GM21717 (cell line): ENCODE data around the gene ENOX2.

ENCODE experiments used
- ATAC-seq: cut with Tn5 transposase; IDR thresholded peaks from one replicate; pipeline ENCODE4 v1.9.1; 2021; ENCODE audit warnings: mild to moderate bottlenecking, moderate library complexity; ENCODE audit not compliant: unreplicated experiment

ENOX2 gene

GRCh38 chrX:130652824-130653578 lies 250.0 kb downstream of the ENOX2 start:
- no peak for ATAC-seq

DNA sequence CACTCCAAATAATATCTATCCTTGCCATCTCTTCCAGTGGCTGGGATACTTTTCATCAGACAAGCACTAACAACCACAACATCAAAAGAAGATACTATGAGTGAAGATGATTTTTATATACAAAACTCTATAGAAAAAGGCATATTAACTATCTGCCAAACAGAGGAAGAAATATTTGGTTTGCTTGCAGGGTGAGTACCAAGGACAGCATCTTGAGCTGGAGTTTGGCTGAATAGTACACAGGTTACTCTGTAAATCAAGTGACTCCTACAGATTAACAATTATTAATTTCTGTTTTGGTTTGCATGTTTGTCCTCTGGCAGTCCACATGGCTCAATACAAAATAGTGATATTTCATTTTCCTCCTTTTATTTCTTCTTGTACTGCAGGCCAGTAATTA lies 253.3 kb downstream of the ENOX2 start:
- ATAC-seq = no peak

- no peak for ATAC-seq
Measured at GRCh38 chrX:130647468-130647867, 255.5 kb downstream of the ENOX2 start.

GRCh38 chrX:130645955-130646583 lies 256.9 kb downstream of the ENOX2 start:
- no peak for ATAC-seq

- ATAC-seq = no peak
Measured at GRCh38 chrX:130637591-130637990, 265.4 kb downstream of the ENOX2 start.

- no peak for ATAC-seq
Measured at GRCh38 chrX:130636277-130636676, 266.7 kb downstream of the ENOX2 start.

DNA sequence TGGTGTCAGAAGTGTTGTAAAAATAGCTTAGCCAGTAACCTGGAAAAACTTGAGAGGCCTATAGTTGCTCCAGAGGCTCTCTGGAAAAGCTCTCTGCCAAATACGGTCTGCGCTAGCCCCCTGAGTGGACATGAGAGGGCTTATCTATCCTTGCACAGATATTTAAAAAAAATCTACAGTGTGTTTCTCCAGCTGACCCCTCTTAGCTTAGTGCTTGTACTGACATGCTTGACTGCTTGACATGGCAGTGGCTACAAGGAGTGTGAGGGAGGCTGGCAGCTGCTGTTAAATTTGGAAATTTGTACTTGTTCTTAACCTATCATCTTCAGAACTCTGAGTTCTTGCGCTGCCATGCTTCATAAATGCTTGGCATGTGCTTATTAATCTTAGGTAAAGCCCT lies 272.0 kb downstream of the ENOX2 start:
- ATAC-seq = no peak

- ATAC-seq = no peak
Measured at GRCh38 chrX:130628516-130628915, 274.5 kb downstream of the ENOX2 start.

GRCh38 chrX:130626521-130626920 lies 276.5 kb downstream of the ENOX2 start:
- ATAC-seq = no peak

DNA sequence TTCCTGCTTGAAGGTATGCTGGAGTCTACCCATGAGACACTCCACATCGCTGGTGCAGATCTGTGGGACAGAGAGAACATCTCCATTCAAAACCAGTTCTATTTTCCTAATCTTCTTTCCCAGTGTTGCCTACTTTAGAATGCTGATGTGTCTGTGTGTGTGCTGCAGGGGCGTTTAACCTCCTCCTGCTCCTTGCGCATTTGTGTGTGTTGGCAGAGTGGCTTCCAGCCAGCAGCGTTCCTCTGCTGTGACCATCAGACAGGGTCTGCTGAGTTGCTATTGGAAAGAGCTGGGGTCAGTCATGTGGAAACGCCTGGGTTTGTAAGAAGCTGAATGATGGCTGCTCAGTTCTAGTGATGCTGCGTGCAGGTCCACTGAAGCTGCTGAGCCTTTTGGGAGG lies 277.6 kb downstream of the ENOX2 start:
- ATAC-seq = no peak

- ATAC-seq = no peak
Measured at GRCh38 chrX:130623518-130623917, 279.5 kb downstream of the ENOX2 start.

- no peak for ATAC-seq
Measured at GRCh38 chrX:130615941-130616340, 287.1 kb downstream of the ENOX2 start.

GRCh38 chrX:130607431-130607830 lies 295.6 kb downstream of the ENOX2 start:
- no peak for ATAC-seq

DNA sequence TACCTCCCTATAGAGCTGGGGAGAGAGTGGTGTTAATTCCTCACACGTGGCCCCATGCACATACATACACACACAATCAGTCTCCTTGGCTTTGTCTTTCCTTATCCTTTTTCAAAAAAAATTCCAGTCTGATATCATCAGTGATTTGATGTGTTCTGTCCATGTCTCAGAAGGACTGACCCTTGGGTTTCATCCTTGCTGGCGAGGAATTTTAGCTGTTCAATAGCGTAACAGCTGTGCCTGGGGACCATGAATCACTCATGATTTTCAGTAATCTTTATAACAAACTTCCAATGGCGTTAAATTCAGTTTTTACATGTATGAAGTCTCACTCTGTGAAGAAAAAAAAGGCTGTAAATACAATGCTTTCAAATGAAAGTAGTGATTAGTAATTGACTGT lies 296.6 kb downstream of the ENOX2 start:
- ATAC-seq = no peak

DNA sequence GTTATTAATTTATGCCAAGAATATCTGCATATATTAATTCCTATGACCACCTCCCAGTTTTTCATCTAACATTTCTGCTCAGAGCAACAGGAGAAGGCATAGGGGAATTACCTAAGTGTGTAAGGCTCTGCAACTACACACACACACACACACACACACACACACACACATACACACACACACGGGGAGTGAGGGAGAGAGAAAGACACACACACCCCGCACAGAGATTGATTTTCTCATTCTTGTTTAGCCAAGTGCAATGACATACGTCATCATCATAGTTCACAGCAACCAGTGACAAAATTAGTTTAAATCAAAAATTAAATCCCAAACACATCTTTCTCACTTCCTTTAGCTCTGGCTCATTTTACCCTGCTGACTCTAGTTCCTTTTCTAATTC lies 298.1 kb downstream of the ENOX2 start:
- no peak for ATAC-seq

DNA sequence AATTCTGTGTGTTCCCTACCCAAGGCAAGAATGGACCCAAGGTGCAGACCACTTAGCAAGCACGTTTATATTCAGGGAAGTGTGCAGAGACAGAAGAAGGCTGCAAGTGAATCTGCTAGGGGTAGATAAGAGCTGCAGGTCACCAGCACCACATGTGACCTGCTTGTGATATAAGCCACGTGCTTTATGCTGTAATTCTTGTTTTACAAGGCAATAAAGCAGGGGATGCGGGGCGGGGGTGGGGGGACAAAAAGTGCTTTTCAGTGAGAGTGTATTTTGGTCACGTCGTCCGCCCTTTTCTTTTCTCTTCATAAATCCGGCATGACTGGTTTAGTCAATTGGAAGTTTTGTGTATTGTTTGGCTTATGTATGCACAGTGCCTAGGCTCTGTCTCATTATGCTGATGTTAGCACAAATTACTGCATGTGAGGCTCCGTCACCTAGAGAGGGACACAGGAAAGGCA lies 308.5 kb downstream of the ENOX2 start:
- no peak for ATAC-seq

- no peak for ATAC-seq
Measured at GRCh38 chrX:130593911-130594310, 309.1 kb downstream of the ENOX2 start.

DNA sequence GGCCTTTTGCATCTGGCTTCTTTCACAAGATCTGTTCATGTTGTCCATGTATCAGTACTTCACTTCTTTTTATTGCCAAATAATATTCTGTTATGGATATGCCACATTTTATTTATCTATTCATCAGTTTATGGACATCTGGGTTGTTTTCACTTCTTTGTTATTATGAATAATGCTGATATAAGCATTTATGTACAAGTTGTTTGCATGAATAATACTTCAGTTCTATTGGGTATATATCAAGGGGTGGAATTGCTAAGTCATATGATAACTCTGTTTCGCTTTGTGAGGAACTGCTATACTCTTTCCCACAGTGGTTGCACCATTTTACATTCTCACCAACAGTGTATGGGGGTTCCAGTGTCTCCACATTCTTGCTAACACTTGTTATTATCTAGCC lies 310.8 kb downstream of the ENOX2 start:
- ATAC-seq = no peak

GRCh38 chrX:130578906-130579305 lies 324.1 kb downstream of the ENOX2 start:
- ATAC-seq = no peak

DNA sequence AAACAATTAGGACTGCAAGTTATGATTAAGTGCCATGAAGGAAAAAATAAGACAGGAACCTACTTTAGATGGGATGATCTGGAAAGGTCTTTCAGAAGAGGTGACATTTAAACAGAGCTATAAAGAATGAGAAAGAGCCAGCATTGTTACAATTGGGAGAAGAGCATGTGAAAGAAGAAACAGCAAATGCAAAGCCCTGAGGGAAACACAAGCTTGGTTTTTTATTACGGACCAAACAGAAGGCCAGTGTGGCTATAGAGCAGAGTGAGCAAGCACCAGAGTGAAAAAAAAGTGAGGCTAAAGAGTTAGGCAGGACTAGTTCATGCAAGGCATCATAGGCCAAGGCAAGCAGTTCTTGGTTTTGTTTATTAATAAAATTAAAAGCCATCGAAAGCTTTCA lies 325.6 kb downstream of the ENOX2 start:
- ATAC-seq = no peak

GRCh38 chrX:130575831-130576389 lies 327.1 kb downstream of the ENOX2 start:
- peak; percentile 86 for ATAC-seq
